Astrocyte of the spinal cord (primary cell): ENCODE results near the gene ALKBH8.
"Not testable (repeated sequence)": the region's sequence is repeated elsewhere in the genome, so short reads cannot be mapped to it uniquely, and the experiment has no call there.

ENCODE experiments used
- DNase-seq: peaks from one replicate; pipeline ENCODE4 v3.0.0; 2011; ENCODE audit warnings: low read depth, low spot score
- H3K4me3 ChIP-seq: 2 replicates; pipeline ENCODE4 v1.5.1; 2011; ENCODE audit warnings: low read depth, mild to moderate bottlenecking, low read length, moderate library complexity
- CTCF ChIP-seq: IDR thresholded peaks from 2 replicates; pipeline ENCODE4 v1.5.1; 2012; ENCODE audit warnings: low read depth, mild to moderate bottlenecking, low read length, inconsistent platforms
- in situ Hi-C: cut with HindIII; loops from 2 replicates; pipeline ENCODE4 v1.10.0; 2017; ENCODE audit warnings: low sequenced_read_pairs

Gene ALKBH8

GRCh38 chr11:107590460-107591377 lies 25.2 kb upstream of the ALKBH8 start, which contains the start of gene ELMOD1:
ELMOD1 (plus strand) TSS chr11:107591147; CDS start chr11:107618190, 27,043 bp downstream.
- DNase-seq: peak; percentile 3
- in situ Hi-C loops: no loop called here
- peak within 1 kb of the TSS; percentile 58 for H3K4me3 ChIP-seq
- TF ChIP-seq CTCF: peak; percentile 6

- no peak for DNase-seq
- no peak overlapping the region for H3K4me3 ChIP-seq
- in situ Hi-C loops: no loop called here
- TF ChIP-seq CTCF: no peak
Observed at GRCh38 chr11:107587306-107587979, 21.9 kb upstream of the ALKBH8 start.

- TF ChIP-seq CTCF: no peak
- H3K4me3 ChIP-seq: no peak overlapping the region
- DNase-seq: no peak
- in situ Hi-C loops: no loop called here
Observed at GRCh38 chr11:107583629-107584195, 18.2 kb upstream of the ALKBH8 start.

GRCh38 chr11:107581147-107581546 lies 15.6 kb upstream of the ALKBH8 start:
- in situ Hi-C loops: no loop called here
- no peak for TF ChIP-seq CTCF
- DNase-seq: no peak
- H3K4me3 ChIP-seq: no peak overlapping the region

GRCh38 chr11:107579169-107579568 lies 13.6 kb upstream of the ALKBH8 start:
- DNase-seq, in situ Hi-C loops, H3K4me3 ChIP-seq: not testable (repeated sequence)

GRCh38 chr11:107577346-107577711 lies 11.8 kb upstream of the ALKBH8 start:
- no peak for TF ChIP-seq CTCF
- H3K4me3 ChIP-seq: no peak overlapping the region
- in situ Hi-C loops: no loop called here
- no peak for DNase-seq
